ENCODE results near the gene CALML6. TPM values are rescaled to one million over a fixed set of nuclear protein-coding genes. Genes with fewer than 3 reads are reported as not detected.
A peak's percentile ranks its signal among the peaks of the same experiment; 100 is the strongest.

Gene CALML6
- polyA plus RNA-seq, 3 donors, result 0.24 TPM; not detected in 2

GRCh38 chr1:1954015-1954414 lies 39.0 kb downstream of the CALML6 start:
- no peak overlapping the region for H3K4me2 ChIP-seq (replicated peaks; ENCODE audit: extremely low read depth, low read length, poor library complexity, severe bottlenecking)
- 91% methylated on average over 7 of the region's 9 CpGs for WGBS (ENCODE audit: insufficient coverage)
- intact Hi-C loops (cut with micrococcal nuclease), result no loop called here
- H3K79me2 ChIP-seq (ENCODE audit: insufficient read depth, low read length), result no peaks in the 10 kb centered on the region
- no peaks in the 10 kb centered on the region for H3K4me1 ChIP-seq (ENCODE audit: control insufficient read depth in 1 of 2, insufficient read depth in 2 of 2, low read length in 2 of 2)
- Mint-ChIP-seq H3K27ac (no peak overlapping the region), H3K36me3 (no peaks in the 10 kb centered on the region), H3K27me3 (ENCODE audit: low read depth in 3 of 3) (peaks cover 7 to 12% (median 10%) of the 10 kb centered on the region in 3 donors), H3K4me1 (peaks cover 3% of the 10 kb centered on the region), H3K4me3 (no peak overlapping the region), H3K9me3 (peaks cover 8 to 22% (median 14%) of the 10 kb centered on the region in 7 donors)
- no peaks in the 10 kb centered on the region for H3K36me3 ChIP-seq (replicated peaks in 1 of 2; ENCODE audit: control insufficient read depth in 1 of 2, insufficient read depth in 2 of 2, low read length in 2 of 2)
- H3K4me3 ChIP-seq (replicated peaks in 1 of 3; ENCODE audit: low read depth in 2 of 3, low read length in 3 of 3), result no peak overlapping the region
- TF ChIP-seq, protein P1, sequence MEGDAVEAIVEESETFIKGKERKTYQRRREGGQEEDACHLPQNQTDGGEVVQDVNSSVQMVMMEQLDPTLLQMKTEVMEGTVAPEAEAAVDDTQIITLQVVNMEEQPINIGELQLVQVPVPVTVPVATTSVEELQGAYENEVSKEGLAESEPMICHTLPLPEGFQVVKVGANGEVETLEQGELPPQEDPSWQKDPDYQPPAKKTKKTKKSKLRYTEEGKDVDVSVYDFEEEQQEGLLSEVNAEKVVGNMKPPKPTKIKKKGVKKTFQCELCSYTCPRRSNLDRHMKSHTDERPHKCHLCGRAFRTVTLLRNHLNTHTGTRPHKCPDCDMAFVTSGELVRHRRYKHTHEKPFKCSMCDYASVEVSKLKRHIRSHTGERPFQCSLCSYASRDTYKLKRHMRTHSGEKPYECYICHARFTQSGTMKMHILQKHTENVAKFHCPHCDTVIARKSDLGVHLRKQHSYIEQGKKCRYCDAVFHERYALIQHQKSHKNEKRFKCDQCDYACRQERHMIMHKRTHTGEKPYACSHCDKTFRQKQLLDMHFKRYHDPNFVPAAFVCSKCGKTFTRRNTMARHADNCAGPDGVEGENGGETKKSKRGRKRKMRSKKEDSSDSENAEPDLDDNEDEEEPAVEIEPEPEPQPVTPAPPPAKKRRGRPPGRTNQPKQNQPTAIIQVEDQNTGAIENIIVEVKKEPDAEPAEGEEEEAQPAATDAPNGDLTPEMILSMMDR (IDR thresholded peaks at IDR 0.05), result no peak
- no peaks in the 10 kb centered on the region for H4K20me1 ChIP-seq (ENCODE audit: insufficient read depth, low read length)
- H3K27me3 ChIP-seq (ENCODE audit: control insufficient read depth in 2 of 2, insufficient read depth in 2 of 2, low read length in 2 of 2), result peaks cover 0 to 4% of the 10 kb centered on the region in 2 donors
- no peak overlapping the region for H3K27ac ChIP-seq (ENCODE audit: low read depth in 1 of 2, low read length in 2 of 2)
- H3K9ac ChIP-seq (ENCODE audit: insufficient read depth, low read length, poor library complexity, severe bottlenecking), result no peak overlapping the region
- H2AFZ ChIP-seq (ENCODE audit: insufficient read depth, low read depth, low read length, poor library complexity, severe bottlenecking), result no peak overlapping the region
- DNase-seq, result no peak
- H3K9me3 ChIP-seq (replicated peaks in 1 of 2; ENCODE audit: control insufficient read depth in 1 of 2, insufficient read depth in 1 of 2, low read length in 2 of 2), result peaks cover 6 to 16% of the 10 kb centered on the region in 2 donors

- H2AFZ ChIP-seq (ENCODE audit: insufficient read depth, low read depth, low read length, poor library complexity, severe bottlenecking), result no peak overlapping the region
- peaks cover 5 to 6% of the 10 kb centered on the region in 2 donors for H3K4me1 ChIP-seq (ENCODE audit: control insufficient read depth in 1 of 2, insufficient read depth in 2 of 2, low read length in 2 of 2)
- no peaks in the 10 kb centered on the region for H3K79me2 ChIP-seq (ENCODE audit: insufficient read depth, low read length)
- TF ChIP-seq, protein P1 (IDR thresholded peaks at IDR 0.05), result peak; percentile 6
- H3K36me3 Mint-ChIP-seq, result no peaks in the 10 kb centered on the region
- H3K9me3 Mint-ChIP-seq, result peaks cover 6 to 22% (median 14%) of the 10 kb centered on the region in 7 donors
- H3K4me2 ChIP-seq (replicated peaks; ENCODE audit: extremely low read depth, low read length, poor library complexity, severe bottlenecking), result no peak overlapping the region
- DNase-seq, result no peak
- H3K4me3 Mint-ChIP-seq, result no peak overlapping the region
- H3K27ac Mint-ChIP-seq, result peak overlapping the region in 1 of 7 donors; percentile 71
- H4K20me1 ChIP-seq (ENCODE audit: insufficient read depth, low read length), result no peaks in the 10 kb centered on the region
- no peak overlapping the region for H3K4me3 ChIP-seq (replicated peaks in 1 of 3; ENCODE audit: low read depth in 2 of 3, low read length in 3 of 3)
- peaks cover 9 to 14% (median 13%) of the 10 kb centered on the region in 3 donors for H3K27me3 Mint-ChIP-seq (ENCODE audit: low read depth in 3 of 3)
- no peaks in the 10 kb centered on the region for H3K36me3 ChIP-seq (replicated peaks in 1 of 2; ENCODE audit: control insufficient read depth in 1 of 2, insufficient read depth in 2 of 2, low read length in 2 of 2)
- peaks cover 0 to 6% of the 10 kb centered on the region in 2 donors for H3K27me3 ChIP-seq (ENCODE audit: control insufficient read depth in 2 of 2, insufficient read depth in 2 of 2, low read length in 2 of 2)
- no peak overlapping the region for H3K27ac ChIP-seq (ENCODE audit: low read depth in 1 of 2, low read length in 2 of 2)
- intact Hi-C loops (cut with micrococcal nuclease), result no loop called here
- WGBS (ENCODE audit: insufficient coverage), result 83% methylated on average over 46 of the region's 46 CpGs
- no peak overlapping the region for H3K9ac ChIP-seq (ENCODE audit: insufficient read depth, low read length, poor library complexity, severe bottlenecking)
- peaks cover 3% of the 10 kb centered on the region for H3K4me1 Mint-ChIP-seq
- H3K9me3 ChIP-seq (replicated peaks in 1 of 2; ENCODE audit: control insufficient read depth in 1 of 2, insufficient read depth in 1 of 2, low read length in 2 of 2), result peaks cover 6 to 16% of the 10 kb centered on the region in 2 donors
Measured at GRCh38 chr1:1954831-1955441, 39.9 kb downstream of the CALML6 start.

Measured in CD14-positive monocyte (primary cell).